Adrenal gland (tissue), 12 donors: Measurements from ENCODE around the gene TRAF2. TPM values are rescaled to one million over a fixed set of nuclear protein-coding genes. Genes with fewer than 3 reads are reported as not detected.
A peak's percentile ranks its signal among the peaks of the same experiment; 100 is the strongest.

ENCODE experiments used
- DNase-seq, 7 donors: peaks; one replicate each; pipeline ENCODE4 v3.0.0-alpha.2; 2019 to 2020
- H3K27ac ChIP-seq, 5 donors: fragments of 200-600 bp; sonication (generic) in 4 of 5; 1 replicate in 3 of 5; 2 replicates in 2 of 5; pipeline versions ENCODE4 v1.5.1 to v1.8.0; 2016 to 2020; ENCODE audit warnings: mild to moderate bottlenecking in 1 of 5
- H3K27me3 ChIP-seq: fragments of 200-600 bp; 2 replicates; pipeline ENCODE4 v1.8.0; 2021
- H3K36me3 ChIP-seq, 2 donors: fragments of 200-600 bp; replicated peaks in 1 of 2; 1 replicate in 1 of 2; 2 replicates in 1 of 2; pipeline versions ENCODE4 v1.5.1 to v1.8.0; 2018 to 2022
- H3K4me1 ChIP-seq, 2 donors: fragments of 200-600 bp; replicated peaks in 1 of 2; 1 replicate in 1 of 2; 2 replicates in 1 of 2; pipeline versions ENCODE4 v1.5.1 to v1.8.0; 2018 to 2021
- H3K4me3 ChIP-seq, 4 donors: fragments of 200-600 bp; sonication (generic) in 3 of 4; one replicate each; pipeline ENCODE4 v1.5.1; 2016 to 2018
- H3K9me3 ChIP-seq, 3 donors: fragments of 200-600 bp; sonication (generic) in 1 of 3; replicated peaks in 1 of 3; 1 replicate in 2 of 3; 2 replicates in 1 of 3; pipeline versions ENCODE4 v1.5.1 to v1.8.0; 2016 to 2021
- CTCF ChIP-seq, 6 experiments: fragments of 450-650 bp in 4 of 6; fragments of 200-600 bp in 2 of 6; sonication (generic) in 1 of 6; IDR thresholded peaks; 1 replicate in 5 of 6; 2 replicates in 1 of 6; pipeline versions ENCODE4 v1.5.1 to v1.8.0; 2016 to 2021; ENCODE audit warnings: antibody characterized with exemption in 6 of 6, mild to moderate bottlenecking in 2 of 6, moderate library complexity in 1 of 6
- POLR2A ChIP-seq, 2 donors: fragments of 450-650 bp; IDR thresholded peaks; one replicate each; pipeline ENCODE4 v1.6.1; 2017; ENCODE audit warnings: antibody characterized with exemption in 2 of 2, mild to moderate bottlenecking in 2 of 2, moderate library complexity in 1 of 2
- WGBS, 4 donors: extraction: QIAGEN DNeasy Blood & Tissue Kit in 2 of 4; methylation state at CpG; one replicate each; pipeline versions ENCODE4 v1.1.5 to v1.1.7; 2013 to 2017; 5-methylcytosine and 5-hydroxymethylcytosine counted together
- intact Hi-C, 2 donors: fragments of 100-400 bp; cut with DNase I; formaldehyde crosslinking; loops; one replicate each; pipeline versions ENCODE4 v1.14.1 to v1.15.0; 2022 to 2023
- polyA plus RNA-seq, 3 donors: library from polyadenylated mRNA; stranded (reverse); fragments of 200-250 nt in 2 of 3; fragments of 350-450 nt in 1 of 3; fragmentation: Illumina TruSeq in 1 of 3; extraction: RNeasy Lipid Tissue Mini Kit (QIAGEN cat#74804) in 1 of 3; gene quantifications; one replicate each; pipeline ENCODE4 v1.2.3, GENCODE V29; 2013 to 2014
- total RNA-seq, 9 donors: library from RNA; depleted of rRNA in 4 of 9; stranded (reverse); fragments of >200 nt in 4 of 9; fragments of 120-200 nt in 1 of 9; fragmentation: NEBNext Ultra II Directional in 1 of 9; extraction: Animal tissue kit (Norgen Biotek cat#: 25700) in 1 of 9; gene quantifications; one replicate each; pipeline versions ENCODE4 v1.1.0 to v1.2.4, GENCODE V29; 2013 to 2023
- donor health status: healthy with polysubstance abuse.
- donor health status: Bipolar disorder and iron deficiency.
- donor health status: DM: yes; HTN: yes; CAD: no.
- donor health status: DM: no; HTN: no; CAD: no.
- donor health status: DM: no; HTN: no; CAD: no.
- donor health status: DM: yes; HTN: yes; CAD: no.

TRAF2 gene
- total and polyA plus RNA-seq, 12 donors = 3.4 to 24.7 (median 10.6) TPM

GRCh38 chr9:136886610-136887597, 588 bp downstream of the TRAF2 start:
- intact Hi-C loops = loop anchor here in 1 of 2 donors (10.0 kb wide), 1 partner anchor 58 kb away; the partner anchor contains the start of genes C8G and FBXW5
- Histone ChIP-seq H3K36me3 (no peaks in the 10 kb centered on the region), H3K4me3 (peak overlapping the region in 3 of 4 donors; percentile 54 to 68 (median 68)), H3K4me1 (peaks cover 16 to 17% of the 10 kb centered on the region in 2 donors), H3K27me3 (no peaks in the 10 kb centered on the region), H3K27ac (peak overlapping the region; percentile 7 to 93 (median 70)), H3K9me3 (no peaks in the 10 kb centered on the region)
- peak in 6 of 7 donors; percentile 40 to 58 (median 55) for DNase-seq
- TF ChIP-seq POLR2A (IDR thresholded peaks at IDR 0.05) (no peak), CTCF (IDR thresholded peaks at IDR 0.05) (peak in 1 of 6 experiments; percentile 4)
- 1 to 2% (median 1%) methylated on average over 15 to 71 of the region's 76 CpGs for WGBS, 4 donors

DNA sequence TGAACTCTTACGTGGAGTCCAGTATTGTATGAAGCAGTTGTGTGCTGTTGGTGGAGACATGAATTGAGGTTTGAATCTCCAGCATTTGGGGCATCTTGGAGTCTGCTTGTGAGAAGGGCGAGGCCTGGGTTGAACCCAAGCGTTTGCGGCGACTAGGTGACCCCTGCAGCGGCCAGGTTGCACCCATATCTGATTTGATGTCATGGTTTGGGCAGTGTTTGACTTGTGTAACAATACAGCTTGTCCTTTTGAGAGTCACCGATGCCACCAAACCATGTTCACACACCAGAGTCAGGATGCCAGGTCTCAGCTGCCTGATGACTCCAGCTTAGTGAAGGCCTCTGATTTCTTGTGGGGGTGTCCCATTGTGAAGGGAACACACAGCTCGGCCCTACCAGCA, 2.1 kb downstream of the TRAF2 start:
- Histone ChIP-seq H3K27ac (no peak overlapping the region), H3K9me3 (no peaks in the 10 kb centered on the region), H3K36me3 (no peaks in the 10 kb centered on the region), H3K27me3 (no peaks in the 10 kb centered on the region), H3K4me3 (no peak overlapping the region), H3K4me1 (peaks cover 8 to 12% of the 10 kb centered on the region in 2 donors)
- intact Hi-C loops = loop anchor here in 1 of 2 donors (10.0 kb wide), 1 partner anchor 56 kb away; the partner anchor contains the start of genes C8G and FBXW5
- WGBS, 4 donors = 87 to 98% (median 88%) methylated on average over 3 to 8 of the region's 8 CpGs
- TF ChIP-seq POLR2A (IDR thresholded peaks at IDR 0.05) = no peak
- no peak for TF ChIP-seq CTCF (IDR thresholded peaks at IDR 0.05)
- no peak for DNase-seq

DNA sequence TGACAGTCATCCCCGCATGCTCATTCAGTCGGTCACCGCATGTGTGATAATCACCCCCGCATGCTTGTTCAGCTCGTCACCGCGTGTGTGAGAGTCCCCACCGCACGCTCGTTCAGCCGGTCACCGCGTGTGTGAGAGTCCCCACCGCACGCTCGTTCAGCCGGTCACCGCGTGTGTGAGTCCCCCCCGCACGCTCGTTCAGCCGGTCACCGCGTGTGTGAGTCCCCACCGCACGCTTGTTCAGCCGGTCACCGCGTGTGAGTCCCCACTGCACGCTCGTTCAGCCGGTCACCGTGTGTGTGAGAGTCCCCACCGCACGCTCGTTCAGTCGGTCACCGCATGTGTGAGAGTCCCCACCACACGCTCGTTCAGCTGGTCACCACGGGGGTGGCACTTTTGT, 3.5 kb downstream of the TRAF2 start:
- 94 to 96% (median 95%) methylated on average over 42 of the region's 42 CpGs for WGBS, 4 donors
- no peak for DNase-seq
- H3K27me3 ChIP-seq = no peaks in the 10 kb centered on the region
- H3K27ac ChIP-seq = no peak overlapping the region
- TF ChIP-seq POLR2A (IDR thresholded peaks at IDR 0.05) = no peak
- TF ChIP-seq CTCF (IDR thresholded peaks at IDR 0.05) = no peak
- no peak overlapping the region for H3K4me3 ChIP-seq
- intact Hi-C loops = loop anchor here in 1 of 2 donors (10.0 kb wide), 1 partner anchor 55 kb away; the partner anchor contains the start of genes C8G and FBXW5
- no peaks in the 10 kb centered on the region for H3K9me3 ChIP-seq
- H3K36me3 ChIP-seq = no peaks in the 10 kb centered on the region
- H3K4me1 ChIP-seq = peaks cover 8 to 12% of the 10 kb centered on the region in 2 donors

- no peak for DNase-seq
- intact Hi-C loops = no loop called here
- no peaks in the 10 kb centered on the region for H3K27me3 ChIP-seq
- no peaks in the 10 kb centered on the region for H3K36me3 ChIP-seq
- H3K9me3 ChIP-seq = no peaks in the 10 kb centered on the region
- TF ChIP-seq CTCF (IDR thresholded peaks at IDR 0.05) = no peak
- TF ChIP-seq POLR2A (IDR thresholded peaks at IDR 0.05) = no peak
- peaks cover 8 to 10% of the 10 kb centered on the region in 2 donors for H3K4me1 ChIP-seq
- H3K4me3 ChIP-seq = no peak overlapping the region
- WGBS, 4 donors = 76 to 89% (median 87%) methylated on average over 5 to 13 of the region's 13 CpGs
- no peak overlapping the region for H3K27ac ChIP-seq
Measured at GRCh38 chr9:136890661-136891060, 4.3 kb downstream of the TRAF2 start.
